ENCODE results near the gene NBAS.

The NBAS gene

DNA sequence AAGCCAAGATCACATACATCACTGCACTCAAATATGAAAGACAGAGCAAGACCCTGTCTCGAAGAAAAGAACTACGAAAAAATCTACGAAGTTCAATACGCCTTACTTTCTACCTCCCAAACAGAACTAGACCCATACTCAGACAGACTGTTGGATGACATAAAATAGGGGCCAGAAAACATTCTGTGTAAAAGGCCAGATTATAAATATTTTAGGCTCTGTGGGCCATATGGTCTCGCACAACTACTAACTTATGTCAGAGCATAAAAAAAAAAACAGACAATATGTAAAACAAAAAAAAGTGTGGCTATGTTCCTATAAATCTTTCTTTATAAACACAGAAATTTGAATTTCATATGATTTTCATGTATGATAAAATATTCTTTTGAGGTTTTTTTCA, 40.8 kb downstream of the NBAS start:
- TF ChIP-seq TAF1 (IDR thresholded peaks at IDR 0.05; ENCODE audit: borderline replicate concordance, insufficient read depth, low read length) (no peak), FOXP2 (optimal IDR thresholded peaks at IDR 0.05; ENCODE audit: borderline replicate concordance, extremely low read depth, extremely low read length, insufficient read depth) (no peak), SIN3A (IDR thresholded peaks at IDR 0.05; ENCODE audit: borderline replicate concordance, insufficient read depth, low read length) (no peak), POLR2AphosphoS5 (IDR thresholded peaks at IDR 0.05; ENCODE audit: low read depth, low read length) (no peak)
- TF ChIP-seq, protein P1, sequence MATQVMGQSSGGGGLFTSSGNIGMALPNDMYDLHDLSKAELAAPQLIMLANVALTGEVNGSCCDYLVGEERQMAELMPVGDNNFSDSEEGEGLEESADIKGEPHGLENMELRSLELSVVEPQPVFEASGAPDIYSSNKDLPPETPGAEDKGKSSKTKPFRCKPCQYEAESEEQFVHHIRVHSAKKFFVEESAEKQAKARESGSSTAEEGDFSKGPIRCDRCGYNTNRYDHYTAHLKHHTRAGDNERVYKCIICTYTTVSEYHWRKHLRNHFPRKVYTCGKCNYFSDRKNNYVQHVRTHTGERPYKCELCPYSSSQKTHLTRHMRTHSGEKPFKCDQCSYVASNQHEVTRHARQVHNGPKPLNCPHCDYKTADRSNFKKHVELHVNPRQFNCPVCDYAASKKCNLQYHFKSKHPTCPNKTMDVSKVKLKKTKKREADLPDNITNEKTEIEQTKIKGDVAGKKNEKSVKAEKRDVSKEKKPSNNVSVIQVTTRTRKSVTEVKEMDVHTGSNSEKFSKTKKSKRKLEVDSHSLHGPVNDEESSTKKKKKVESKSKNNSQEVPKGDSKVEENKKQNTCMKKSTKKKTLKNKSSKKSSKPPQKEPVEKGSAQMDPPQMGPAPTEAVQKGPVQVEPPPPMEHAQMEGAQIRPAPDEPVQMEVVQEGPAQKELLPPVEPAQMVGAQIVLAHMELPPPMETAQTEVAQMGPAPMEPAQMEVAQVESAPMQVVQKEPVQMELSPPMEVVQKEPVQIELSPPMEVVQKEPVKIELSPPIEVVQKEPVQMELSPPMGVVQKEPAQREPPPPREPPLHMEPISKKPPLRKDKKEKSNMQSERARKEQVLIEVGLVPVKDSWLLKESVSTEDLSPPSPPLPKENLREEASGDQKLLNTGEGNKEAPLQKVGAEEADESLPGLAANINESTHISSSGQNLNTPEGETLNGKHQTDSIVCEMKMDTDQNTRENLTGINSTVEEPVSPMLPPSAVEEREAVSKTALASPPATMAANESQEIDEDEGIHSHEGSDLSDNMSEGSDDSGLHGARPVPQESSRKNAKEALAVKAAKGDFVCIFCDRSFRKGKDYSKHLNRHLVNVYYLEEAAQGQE (IDR thresholded peaks at IDR 0.05; ENCODE audit: insufficient read depth in 1 of 2, low read depth in 2 of 2, low read length in 2 of 2), result no peak

DNA sequence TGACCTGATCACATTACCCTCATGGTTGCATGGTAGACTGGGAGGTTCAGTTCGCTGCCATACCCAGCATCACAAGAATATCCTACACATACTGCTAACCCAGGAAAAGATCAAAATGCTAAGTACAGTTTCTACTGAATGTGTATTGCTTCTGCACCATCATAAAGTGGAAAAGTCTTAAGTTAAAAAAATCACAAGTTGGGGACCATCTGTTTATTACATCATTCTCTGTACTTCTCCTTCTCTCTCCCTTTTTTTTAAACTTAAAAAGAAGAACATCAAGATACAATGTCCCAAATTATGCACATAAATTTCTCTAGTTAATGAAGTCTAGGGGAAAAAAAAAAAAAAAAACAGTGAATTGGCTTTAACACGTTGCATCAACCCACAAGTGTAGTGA, 43.3 kb downstream of the NBAS start:
- TF ChIP-seq, protein P1 (IDR thresholded peaks at IDR 0.05; ENCODE audit: insufficient read depth in 1 of 2, low read depth in 2 of 2, low read length in 2 of 2), result no peak
- TF ChIP-seq FOXP2 (optimal IDR thresholded peaks at IDR 0.05; ENCODE audit: borderline replicate concordance, extremely low read depth, extremely low read length, insufficient read depth) (no peak), SIN3A (IDR thresholded peaks at IDR 0.05; ENCODE audit: borderline replicate concordance, insufficient read depth, low read length) (no peak)

DNA sequence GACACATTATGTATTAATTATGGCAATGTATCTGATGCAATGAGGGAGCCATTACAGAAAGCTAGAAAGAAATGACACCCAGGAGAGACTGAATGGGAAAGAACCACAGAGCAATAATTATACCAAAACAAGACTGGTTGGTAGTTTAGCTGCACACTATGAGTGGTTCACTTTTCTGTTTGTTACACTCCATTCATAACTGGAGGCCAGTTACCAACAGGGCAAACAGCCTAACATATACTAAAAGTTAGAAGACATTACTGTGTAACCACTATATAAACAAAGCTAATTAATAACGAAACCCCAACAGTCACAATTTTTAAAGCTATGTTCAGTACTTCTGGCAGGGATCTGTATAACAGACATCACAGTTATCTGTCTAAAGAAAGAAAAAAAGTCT, 49.4 kb downstream of the NBAS start:
- TF ChIP-seq FOXP2 (optimal IDR thresholded peaks at IDR 0.05; ENCODE audit: borderline replicate concordance, extremely low read depth, extremely low read length, insufficient read depth) (no peak), TAF1 (IDR thresholded peaks at IDR 0.05; ENCODE audit: borderline replicate concordance, insufficient read depth, low read length) (no peak), POLR2AphosphoS5 (IDR thresholded peaks at IDR 0.05; ENCODE audit: low read depth, low read length) (no peak), SIN3A (IDR thresholded peaks at IDR 0.05; ENCODE audit: borderline replicate concordance, insufficient read depth, low read length) (no peak)
- TF ChIP-seq, protein P1 (IDR thresholded peaks at IDR 0.05; ENCODE audit: insufficient read depth in 1 of 2, low read depth in 2 of 2, low read length in 2 of 2), result no peak

DNA sequence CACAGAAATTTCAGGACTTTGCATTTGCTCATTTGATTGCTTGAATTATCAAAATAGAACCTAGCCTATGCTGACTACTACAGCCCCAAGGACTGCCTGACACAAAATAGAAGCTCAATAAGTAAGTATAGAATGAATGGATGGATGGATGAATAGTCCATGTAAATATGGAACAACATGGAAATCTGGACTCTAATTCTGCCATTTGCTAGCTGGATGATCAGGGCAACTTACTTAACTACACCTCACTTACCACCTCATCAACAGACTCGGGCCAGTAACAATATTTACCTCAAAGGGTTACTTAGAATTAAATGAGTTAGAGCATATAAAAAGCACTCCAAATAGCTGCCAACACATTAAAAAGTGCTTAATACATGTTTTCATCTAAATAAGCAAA, 50.6 kb downstream of the NBAS start:
- no peak for TF ChIP-seq TAF1 (IDR thresholded peaks at IDR 0.05; ENCODE audit: borderline replicate concordance, insufficient read depth, low read length)
- TF ChIP-seq POLR2AphosphoS5 (IDR thresholded peaks at IDR 0.05; ENCODE audit: low read depth, low read length), result no peak
- TF ChIP-seq FOXP2 (optimal IDR thresholded peaks at IDR 0.05; ENCODE audit: borderline replicate concordance, extremely low read depth, extremely low read length, insufficient read depth), result no peak
- TF ChIP-seq SIN3A (IDR thresholded peaks at IDR 0.05; ENCODE audit: borderline replicate concordance, insufficient read depth, low read length), result no peak
- TF ChIP-seq, protein P1 (IDR thresholded peaks at IDR 0.05; ENCODE audit: insufficient read depth in 1 of 2, low read depth in 2 of 2, low read length in 2 of 2), result no peak

DNA sequence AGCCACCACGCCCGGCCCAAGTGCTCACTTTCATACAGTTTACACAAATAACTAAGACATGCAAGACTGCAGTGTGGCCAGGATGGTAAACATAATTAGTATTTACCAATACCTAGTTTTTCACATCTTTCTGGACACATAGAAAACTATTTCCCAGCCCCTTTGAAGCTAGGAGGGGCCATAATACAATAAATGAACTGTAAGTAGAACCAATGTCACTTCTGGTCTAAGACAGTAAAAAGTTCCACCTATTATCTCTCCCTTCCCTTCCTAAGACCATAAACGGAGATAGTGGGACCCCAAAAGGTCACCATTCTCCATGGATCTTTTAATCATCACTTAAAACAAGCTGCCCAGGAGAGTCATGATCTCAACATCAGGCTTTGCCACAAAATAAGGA, 51.0 kb downstream of the NBAS start:
- no peak for TF ChIP-seq TAF1 (IDR thresholded peaks at IDR 0.05; ENCODE audit: borderline replicate concordance, insufficient read depth, low read length)
- TF ChIP-seq POLR2AphosphoS5 (IDR thresholded peaks at IDR 0.05; ENCODE audit: low read depth, low read length), result no peak
- TF ChIP-seq FOXP2 (optimal IDR thresholded peaks at IDR 0.05; ENCODE audit: borderline replicate concordance, extremely low read depth, extremely low read length, insufficient read depth), result no peak
- TF ChIP-seq, protein P1 (IDR thresholded peaks at IDR 0.05; ENCODE audit: insufficient read depth in 1 of 2, low read depth in 2 of 2, low read length in 2 of 2), result no peak
- TF ChIP-seq SIN3A (IDR thresholded peaks at IDR 0.05; ENCODE audit: borderline replicate concordance, insufficient read depth, low read length), result no peak

Measured in PFSK-1 (cell line).